ENCODE results near the gene G0S2. TPM values are rescaled to one million over a fixed set of nuclear protein-coding genes. Genes with fewer than 3 reads are reported as not detected.

G0S2 gene
- total and polyA plus RNA-seq, 2 of the 8 experiments (the other 6 are each of a cell fraction or from before 2014, with no cell fraction given), result 1.0 to 1.7 TPM

- H4K8ac ChIP-seq (ENCODE audit: extremely low read depth, insufficient read depth, low read length), result no peak overlapping the region
- H3K18ac ChIP-seq (ENCODE audit: extremely low read depth, low read length), result no peak overlapping the region
- no peak overlapping the region for H3K4me2 ChIP-seq (ENCODE audit: insufficient read depth in 1 of 2, low read depth in 2 of 2, low read length in 2 of 2)
- no peak overlapping the region for H2BK120ac ChIP-seq (replicated peaks; ENCODE audit: low read depth, low read length)
- H3K23me2 ChIP-seq (ENCODE audit: low read depth, low read length), result no peaks in the 10 kb centered on the region
- H3K4me3 ChIP-seq (ENCODE audit: extremely low read depth in 1 of 4, insufficient read depth in 2 of 4, low read depth in 3 of 4, low read length in 4 of 4), result no peak overlapping the region
- no peaks in the 10 kb centered on the region for H3K79me2 ChIP-seq (ENCODE audit: control insufficient read depth in 1 of 2, insufficient read depth in 2 of 2, low read length in 2 of 2)
- H2BK12ac ChIP-seq (ENCODE audit: low read depth, low read length), result peak overlapping the region; percentile 90
- peaks cover 0 to 15% (median 9%) of the 10 kb centered on the region in 4 experiments; a peak in 4 of 7 replicates for H3K4me1 ChIP-seq (replicated peaks in 1 of 4; ENCODE audit: control insufficient read depth in 3 of 4, insufficient read depth in 4 of 4, low read length in 3 of 4)
- H3K27me3 ChIP-seq (replicated peaks in 1 of 4; ENCODE audit: control insufficient read depth in 3 of 4, extremely low read depth in 1 of 4, insufficient read depth in 3 of 4, low read length in 3 of 4), result no peaks in the 10 kb centered on the region
- ChIA-PET CTCF (ENCODE audit: partially characterized antibody) (interaction anchor here (0.7 to 11.4 kb wide), 11 partner anchors 10 to 676 kb away, joined by 3 to 365 read pairs (median 9); partner anchors contain the start of gene CAMK1G), POLR2A (ENCODE audit: partially characterized antibody) (no interaction called here)
- no peak overlapping the region for H4K5ac ChIP-seq (ENCODE audit: insufficient read length, low read depth, low read length)
- 93% methylated on average over 18 of the region's 19 CpGs; no CpG with 5 or more reads in 1 of the 2 experiments for WGBS, 2 experiments (ENCODE audit: extremely low coverage in 1 of 2, insufficient coverage in 1 of 2, insufficient read length in 1 of 2, insufficient replicate concordance in 2 of 2, low coverage in 1 of 2, low lambda C conversion rate in 2 of 2, missing lambda C conversion rate in 1 of 2)
- no peaks in the 10 kb centered on the region for H3K9me3 ChIP-seq (ENCODE audit: insufficient read depth in 2 of 2, low read depth in 1 of 2, low read length in 1 of 2)
- no peak overlapping the region; the same call in 1 of the 2 replicates for H2BK5ac ChIP-seq (ENCODE audit: low read depth, low read length)
- no peaks in the 10 kb centered on the region for H3K36me3 ChIP-seq (ENCODE audit: control insufficient read depth in 2 of 4, insufficient read depth in 4 of 4, low read length in 3 of 4)
- no peak overlapping the region for H3K4ac ChIP-seq (replicated peaks; ENCODE audit: insufficient read length, low read depth, low read length)
- no peak overlapping the region for H2AFZ ChIP-seq (ENCODE audit: low read length)
- no peak overlapping the region for H4K91ac ChIP-seq (replicated peaks; ENCODE audit: insufficient read length, low read length)
- H3K56ac ChIP-seq (replicated peaks; ENCODE audit: insufficient read length, low read depth, low read length), result no peak overlapping the region
- no peak overlapping the region for H2AK5ac ChIP-seq (ENCODE audit: low read depth, low read length)
- FAIRE-seq (no peak), DNase-seq (ENCODE audit: low read depth in 1 of 2, low spot score in 2 of 2) (no peak)
- H3K79me1 ChIP-seq (ENCODE audit: low read depth, low read length), result no peaks in the 10 kb centered on the region
- H3K9ac ChIP-seq (replicated peaks in 1 of 4; ENCODE audit: extremely low read depth in 1 of 4, low read depth in 3 of 4, low read length in 3 of 4), result no peak overlapping the region
- peak overlapping the region; percentile 72; the same call in 1 of the 2 replicates for H2BK15ac ChIP-seq (ENCODE audit: low read length)
- H3K23ac ChIP-seq (ENCODE audit: insufficient read length), result no peak overlapping the region
- no peak overlapping the region for H2BK20ac ChIP-seq (ENCODE audit: low read length)
- H3K27ac ChIP-seq (ENCODE audit: low read depth, low read length), result no peak overlapping the region
- H3K14ac ChIP-seq (ENCODE audit: insufficient read length), result no peak overlapping the region
- H4K20me1 ChIP-seq (replicated peaks in 1 of 2; ENCODE audit: control insufficient read depth in 1 of 2, insufficient read depth in 2 of 2, low read length in 2 of 2), result no peaks in the 10 kb centered on the region
- TF ChIP-seq NANOG (IDR thresholded peaks at IDR 0.05; ENCODE audit: insufficient read depth, low read depth, low read length, poor library complexity, severe bottlenecking) (no peak), GTF2F1 (IDR thresholded peaks at IDR 0.05; ENCODE audit: borderline replicate concordance, low read depth, low read length) (no peak), CREB1 (IDR thresholded peaks at IDR 0.05) (no peak), CTCF (IDR thresholded peaks at IDR 0.05; ENCODE audit: control extremely low read depth in 1 of 3, insufficient read depth in 1 of 3, low read depth in 1 of 3, low read length in 3 of 3) (no peak), ZNF274 (IDR thresholded peaks at IDR 0.05; ENCODE audit: borderline replicate concordance, extremely low read depth, low read length) (no peak), SAP30 (IDR thresholded peaks at IDR 0.05; ENCODE audit: insufficient read depth, insufficient replicate concordance, low read length) (no peak), YY1 (IDR thresholded peaks at IDR 0.05; ENCODE audit: low read depth, low read length) (no peak), RFX5 (IDR thresholded peaks at IDR 0.05; ENCODE audit: borderline replicate concordance, low read depth, low read length) (no peak), JUN (IDR thresholded peaks at IDR 0.05; ENCODE audit: low read depth, low read length) (no peak), JUND (IDR thresholded peaks at IDR 0.05; ENCODE audit: low read length) (no peak), TCF12 (IDR thresholded peaks at IDR 0.05; ENCODE audit: low read depth, low read length) (no peak)
Observed at GRCh38 chr1:209626346-209627026, 48.7 kb upstream of the G0S2 start.

Measured in H1 (cell line).